Fibroblast of gingiva (primary cell): ENCODE results near the gene ZNF43.
A peak's percentile ranks its signal among the peaks of the same experiment; 100 is the strongest.
"Not testable (repeated sequence)": the region's sequence is repeated elsewhere in the genome, so short reads cannot be mapped to it uniquely, and the experiment has no call there.

ENCODE experiments used
- DNase-seq: peaks from one replicate; pipeline ENCODE4 v3.0.0-alpha.2; 2011; ENCODE audit warnings: low read depth

ZNF43 gene

GRCh38 chr19:21808400-21809000 is 27.5 kb downstream of the ZNF43 start:
- not testable (repeated sequence) for DNase-seq

GRCh38 chr19:21789466-21790085 is 46.4 kb downstream of the ZNF43 start:
- DNase-seq = no peak

- no peak for DNase-seq
These were observed 49.0 kb downstream of the ZNF43 start for GRCh38 chr19:21786936-21787335.

- DNase-seq = not testable (repeated sequence)
These were observed 60.2 kb downstream of the ZNF43 start for GRCh38 chr19:21775792-21776191.

GRCh38 chr19:21767065-21767800 is 68.7 kb downstream of the ZNF43 start, which contains the start of gene ZNF100:
ZNF100 (minus strand) TSS chr19:21767579; CDS start chr19:21767429, 150 bp downstream.
- peak; percentile 87 for DNase-seq

- DNase-seq = not testable (repeated sequence)
These were observed 69.3 kb downstream of the ZNF43 start for GRCh38 chr19:21766705-21767064.

- DNase-seq = no peak
These were observed 70.8 kb downstream of the ZNF43 start for GRCh38 chr19:21765151-21765550.

- DNase-seq = not testable (repeated sequence)
These were observed 74.4 kb downstream of the ZNF43 start for GRCh38 chr19:21761547-21761946.

GRCh38 chr19:21758296-21758695 is 77.7 kb downstream of the ZNF43 start:
- no peak for DNase-seq

GRCh38 chr19:21755555-21755954 is 80.4 kb downstream of the ZNF43 start:
- not testable (repeated sequence) for DNase-seq
